GM19328 (cell line): ENCODE data around the gene CACNA1C.

Source experiments
- ATAC-seq: cut with Tn5 transposase; IDR thresholded peaks from one replicate; pipeline ENCODE4 v1.9.1; 2021; ENCODE audit warnings: mild to moderate bottlenecking, moderate library complexity; ENCODE audit not compliant: unreplicated experiment

The CACNA1C gene

GRCh38 chr12:2629051-2629450 lies 576.3 kb downstream of the CACNA1C start:
- ATAC-seq, result no peak

DNA sequence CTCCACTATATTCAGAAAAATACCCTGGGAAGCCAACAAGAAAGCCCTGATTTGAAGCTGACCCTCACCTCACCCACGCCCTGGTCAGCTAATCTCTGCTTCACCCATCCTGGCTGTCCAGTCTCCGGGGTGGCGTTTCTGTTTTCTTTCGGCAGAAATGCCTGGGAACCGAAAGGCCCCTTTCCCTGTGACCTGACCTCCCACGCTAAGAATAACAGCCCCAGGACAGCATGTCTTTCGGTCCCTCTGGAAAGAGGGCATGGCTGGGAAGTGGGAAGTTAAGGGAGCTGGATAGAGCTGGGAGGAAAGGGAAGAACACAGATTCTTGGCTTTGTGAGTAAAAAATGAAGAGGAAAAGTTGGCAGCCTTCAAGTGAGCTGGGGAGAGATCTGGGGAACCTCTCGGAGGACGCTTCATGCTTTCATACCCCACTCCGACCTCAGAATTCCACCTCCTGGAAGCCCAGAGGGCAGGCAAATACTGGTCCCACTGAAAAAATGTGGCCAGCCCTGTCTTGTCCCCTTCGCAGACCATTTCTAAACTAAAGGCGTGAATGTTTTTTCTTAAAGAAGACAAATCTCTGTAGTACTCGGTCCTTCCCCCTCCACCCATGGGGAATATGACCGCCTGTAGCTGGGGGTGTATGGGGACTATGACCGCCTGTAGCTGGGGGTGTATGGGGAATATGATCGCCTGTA lies 579.0 kb downstream of the CACNA1C start:
- ATAC-seq, result no peak

- no peak for ATAC-seq
Observed at GRCh38 chr12:2633176-2633824, 580.5 kb downstream of the CACNA1C start.

- no peak for ATAC-seq
Observed at GRCh38 chr12:2633825-2634200, 581.0 kb downstream of the CACNA1C start.

DNA sequence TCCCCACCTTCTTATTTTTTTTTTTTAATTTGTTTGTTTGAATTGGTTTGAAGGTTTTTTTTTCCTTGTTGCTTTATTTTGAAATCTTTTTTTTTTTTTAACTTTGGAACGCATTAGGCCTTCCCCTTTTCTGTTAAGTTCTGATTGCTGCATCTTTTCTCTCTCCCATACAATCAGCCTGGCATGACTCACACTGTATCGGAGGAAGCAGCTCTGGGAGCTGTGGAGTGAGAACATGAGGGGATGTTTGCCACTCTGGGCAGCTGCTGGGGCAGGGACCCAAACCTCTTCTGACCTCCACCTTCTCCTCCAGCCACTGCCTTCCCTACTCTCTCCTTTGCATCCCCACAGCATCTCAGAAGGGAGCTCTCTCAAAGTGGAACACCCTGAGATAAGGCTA lies 581.7 kb downstream of the CACNA1C start:
- no peak for ATAC-seq

DNA sequence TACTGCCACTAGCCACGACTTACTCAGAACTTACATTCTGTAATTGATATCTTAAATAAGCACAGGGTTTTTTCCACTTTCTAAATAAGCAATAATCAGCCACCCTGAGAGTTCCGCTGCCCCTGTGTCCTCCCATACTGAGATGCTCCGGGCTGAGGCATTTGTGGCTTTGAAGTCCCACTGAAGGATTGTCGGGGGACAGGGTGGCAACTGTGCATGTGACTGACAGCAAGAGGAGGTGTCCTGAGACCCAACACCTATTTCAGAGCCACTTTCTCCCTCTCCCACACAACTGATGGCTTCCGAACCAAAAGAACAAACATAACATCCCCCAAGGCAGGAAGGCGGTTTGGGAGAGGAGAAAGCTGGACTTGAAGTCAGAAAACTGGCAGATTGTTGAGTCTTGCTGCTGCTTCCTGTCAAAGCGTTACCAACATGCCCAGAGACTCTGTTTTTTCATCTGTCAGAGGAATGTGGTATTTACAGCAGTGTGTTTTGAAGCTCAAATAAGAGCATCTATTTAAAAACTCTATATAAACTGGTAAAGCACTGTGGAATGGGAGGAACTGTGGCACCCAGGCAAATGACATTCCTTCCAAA lies 584.1 kb downstream of the CACNA1C start:
- no peak for ATAC-seq

DNA sequence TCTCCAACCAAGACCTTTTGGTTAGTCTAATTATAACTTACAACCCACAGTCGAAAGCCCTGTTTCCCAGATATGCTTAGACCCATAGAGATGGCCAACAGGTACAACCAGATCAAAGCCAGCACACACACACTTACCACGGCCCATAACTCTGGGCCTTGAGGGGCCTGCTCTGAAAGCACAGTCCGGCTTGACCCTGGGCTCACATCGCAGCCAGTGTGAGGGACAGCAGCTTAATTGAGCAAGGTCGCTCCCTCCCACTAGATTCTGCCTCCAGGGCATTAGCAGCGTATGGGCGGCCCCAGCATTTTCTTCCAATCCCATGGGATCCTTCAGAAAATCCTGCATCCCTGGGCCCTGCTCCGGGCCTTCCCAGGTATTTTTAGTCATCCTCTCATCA lies 584.6 kb downstream of the CACNA1C start:
- no peak for ATAC-seq

DNA sequence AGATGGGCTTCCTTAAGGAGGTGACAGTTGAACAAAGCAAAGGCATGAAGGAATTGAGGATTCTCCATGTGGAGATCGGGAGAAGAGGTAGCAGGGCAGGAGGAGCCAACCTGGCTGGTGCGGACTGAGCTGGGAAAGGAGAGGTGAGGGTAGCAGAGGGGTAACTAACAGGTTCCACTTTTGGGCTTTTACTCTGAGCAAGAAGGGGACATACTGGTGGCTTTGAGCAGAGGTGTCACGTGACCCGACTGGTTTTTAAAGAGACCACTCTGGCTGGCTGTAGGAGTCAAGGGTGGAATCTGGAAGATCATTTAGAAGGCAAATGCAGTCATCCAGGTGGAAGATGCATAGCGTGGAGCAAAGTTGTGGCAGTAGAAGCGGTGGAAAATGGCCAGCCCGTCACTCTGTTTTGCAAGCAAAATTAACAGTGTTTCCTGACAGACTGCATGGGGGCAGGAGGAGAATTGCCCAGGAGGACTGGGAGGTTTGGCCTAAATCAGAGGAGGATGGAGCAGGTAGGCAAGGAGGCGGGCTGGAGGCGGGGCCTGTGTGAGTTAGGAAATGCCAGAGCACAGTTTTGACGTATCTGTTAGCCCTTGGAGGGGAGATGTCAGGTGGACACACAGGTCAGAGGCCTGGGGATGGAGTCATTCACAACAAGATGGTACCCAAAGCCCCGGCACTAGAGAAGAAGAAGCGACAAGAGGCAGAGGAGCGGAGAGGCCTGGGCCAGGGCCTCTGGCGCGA lies 585.7 kb downstream of the CACNA1C start:
- ATAC-seq, result no peak

DNA sequence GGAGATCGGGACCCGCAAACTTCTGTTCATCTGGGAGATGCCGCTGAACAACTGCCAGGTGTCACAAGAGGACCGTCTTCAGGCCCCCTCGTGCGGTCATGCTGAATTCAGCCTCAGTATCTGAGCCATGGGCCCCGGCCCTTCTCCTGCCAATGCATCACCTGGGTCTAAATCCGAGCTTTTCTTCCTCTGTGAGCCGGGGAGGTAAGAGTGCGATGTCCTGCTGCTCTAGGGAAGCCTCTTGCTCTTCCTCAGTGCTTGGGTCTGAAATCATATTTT lies 586.2 kb downstream of the CACNA1C start:
- no peak for ATAC-seq

- no peak for ATAC-seq
Observed at GRCh38 chr12:2640281-2640680, 587.5 kb downstream of the CACNA1C start.

GRCh38 chr12:2640709-2641108 lies 587.9 kb downstream of the CACNA1C start:
- no peak for ATAC-seq

GRCh38 chr12:2641207-2641606 lies 588.4 kb downstream of the CACNA1C start:
- no peak for ATAC-seq

DNA sequence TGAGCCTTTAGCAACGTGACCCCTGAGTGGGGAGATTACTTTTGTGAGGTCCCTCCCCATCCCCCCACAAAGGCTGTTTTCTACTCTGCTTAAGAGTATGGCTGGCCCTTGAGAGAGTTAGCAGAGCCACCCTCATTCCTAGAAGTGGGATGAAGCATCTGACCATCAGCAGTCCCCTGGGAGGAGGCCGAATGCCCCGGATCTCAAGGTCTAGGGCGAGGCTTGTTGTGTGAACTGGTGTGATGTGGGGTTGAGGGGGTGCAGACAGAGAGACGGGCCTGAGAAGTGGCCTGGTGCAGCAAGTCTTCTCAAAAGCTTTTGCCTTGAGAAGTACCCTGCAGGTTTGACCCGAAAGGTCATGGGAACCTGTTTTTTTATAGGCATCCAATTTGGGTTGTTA lies 589.0 kb downstream of the CACNA1C start:
- ATAC-seq, result no peak

GRCh38 chr12:2642176-2642892 lies 589.5 kb downstream of the CACNA1C start:
- no peak for ATAC-seq

DNA sequence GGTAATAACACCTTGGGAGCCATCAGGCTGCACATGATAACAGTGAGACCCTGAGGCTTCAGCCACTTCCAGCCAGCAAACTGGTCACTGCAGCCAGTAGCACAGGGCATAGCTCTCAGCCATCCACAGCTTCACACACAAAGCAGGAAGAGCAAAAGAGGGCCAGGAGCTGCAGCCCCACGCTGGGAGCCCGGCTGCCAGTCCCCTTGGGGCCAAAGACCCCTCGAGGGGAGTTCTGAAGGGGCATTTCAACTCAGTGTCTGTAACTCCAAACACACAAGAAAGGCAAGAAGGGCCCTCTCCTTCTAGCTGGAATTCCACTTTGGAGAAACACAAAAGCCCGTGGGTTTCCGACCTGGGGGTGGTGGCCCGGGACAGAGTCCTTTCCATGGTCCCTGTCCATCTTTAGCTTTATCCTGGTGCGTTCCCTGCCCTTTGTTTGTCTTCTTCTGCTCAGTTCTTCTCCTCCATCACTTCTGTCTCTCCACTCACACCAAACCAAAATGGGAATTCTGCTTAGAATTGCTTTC lies 590.2 kb downstream of the CACNA1C start:
- no peak for ATAC-seq

GRCh38 chr12:2643576-2644135 lies 590.9 kb downstream of the CACNA1C start:
- ATAC-seq, result no peak

DNA sequence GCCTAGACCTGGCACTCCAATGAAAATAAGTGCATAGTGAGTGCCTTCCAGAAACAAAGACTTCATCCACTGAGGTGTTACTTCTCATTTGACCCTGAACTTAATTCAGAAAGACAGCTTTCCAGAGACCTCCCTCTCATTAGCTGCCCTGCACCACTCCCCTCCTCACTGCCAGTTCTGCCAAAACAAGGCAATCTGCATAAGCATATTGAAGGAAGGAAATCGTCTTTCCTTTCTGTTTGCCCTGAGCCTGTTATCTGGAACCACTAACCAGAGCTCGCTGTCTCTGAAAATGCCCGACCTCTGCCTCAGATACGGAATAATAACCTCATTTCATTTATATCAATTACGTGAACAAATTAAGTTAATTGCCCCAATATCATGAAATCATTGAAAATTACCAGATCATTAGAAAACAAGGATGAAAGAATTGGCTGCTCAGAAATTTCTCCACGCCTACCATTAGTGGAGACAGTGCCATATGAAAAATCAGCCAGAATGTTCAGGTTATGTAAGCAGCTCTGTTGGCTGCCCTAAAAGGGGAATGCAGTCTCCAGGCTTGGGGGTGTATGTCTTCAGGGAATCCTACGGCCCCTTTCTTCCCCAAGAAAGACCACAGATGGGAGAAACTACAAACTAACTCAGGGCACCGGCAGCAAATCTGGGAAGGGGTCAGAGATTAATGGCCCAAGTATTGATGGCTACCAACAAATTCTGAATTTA lies 592.1 kb downstream of the CACNA1C start:
- ATAC-seq, result no peak

DNA sequence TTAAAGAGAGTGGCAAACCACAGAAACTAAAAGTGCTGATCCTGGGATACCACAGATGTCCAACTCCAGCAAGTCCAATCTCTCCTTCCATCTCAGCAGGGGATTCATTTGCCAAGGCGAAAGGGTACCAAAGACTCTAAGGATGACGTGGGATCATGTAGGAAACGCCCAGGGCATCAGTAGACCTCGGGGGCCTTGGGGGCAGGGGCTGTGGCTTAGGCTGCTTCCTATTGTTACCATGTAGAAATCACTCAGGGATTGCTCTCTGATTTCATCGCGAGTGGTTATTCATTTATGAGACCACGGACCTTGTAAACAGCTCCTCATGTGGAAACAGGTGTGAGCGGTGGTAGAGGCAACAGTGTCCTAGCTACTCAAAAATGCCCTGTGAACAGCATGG lies 592.7 kb downstream of the CACNA1C start:
- ATAC-seq, result no peak

- no peak for ATAC-seq
Observed at GRCh38 chr12:2646341-2646740, 593.6 kb downstream of the CACNA1C start.

GRCh38 chr12:2647186-2647585 lies 594.4 kb downstream of the CACNA1C start:
- ATAC-seq, result no peak
